Measurements from ENCODE around the gene C1QTNF9.

- TF ChIP-seq CTCF (IDR thresholded peaks at IDR 0.05; ENCODE audit: extremely low read depth in 1 of 2, insufficient read depth in 1 of 2, low read depth in 1 of 2, low read length in 2 of 2) (no peak), MAX (IDR thresholded peaks at IDR 0.05; ENCODE audit: insufficient read depth, insufficient read length) (no peak), POLR2A (IDR thresholded peaks at IDR 0.05; ENCODE audit: low read depth, low read length) (no peak), JUN (IDR thresholded peaks at IDR 0.05; ENCODE audit: borderline replicate concordance, insufficient read depth, insufficient read length, low read depth) (no peak)
Measured at GRCh38 chr13:24277761-24278160, 31.6 kb upstream of the C1QTNF9 start.
